Measurements from ENCODE around the gene SLC16A2.
"Not testable (repeated sequence)": the region's sequence is repeated elsewhere in the genome, so short reads cannot be mapped to it uniquely, and the experiment has no call there.

SLC16A2 gene

DNA sequence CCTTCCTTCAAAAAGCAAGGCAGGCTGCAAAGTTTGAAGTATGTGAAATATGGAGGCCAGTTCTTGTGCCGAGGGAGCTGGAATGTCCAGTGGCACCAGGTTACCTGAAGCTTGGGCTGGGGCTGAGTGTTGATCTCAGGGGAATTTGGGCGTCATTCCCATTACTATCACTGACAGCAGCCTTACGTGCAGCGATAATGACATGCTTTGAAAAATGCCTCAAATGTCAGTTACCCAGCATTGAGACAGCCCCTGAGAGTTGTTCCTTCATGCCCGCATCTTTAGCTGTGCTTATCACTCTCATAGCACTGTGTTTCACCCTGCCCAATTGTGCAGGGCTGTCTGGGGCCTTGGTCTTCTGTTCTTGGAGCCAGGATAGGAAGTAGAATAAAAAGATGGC is 27.4 kb downstream of the SLC16A2 start:
- DNase-seq, result no peak

DNA sequence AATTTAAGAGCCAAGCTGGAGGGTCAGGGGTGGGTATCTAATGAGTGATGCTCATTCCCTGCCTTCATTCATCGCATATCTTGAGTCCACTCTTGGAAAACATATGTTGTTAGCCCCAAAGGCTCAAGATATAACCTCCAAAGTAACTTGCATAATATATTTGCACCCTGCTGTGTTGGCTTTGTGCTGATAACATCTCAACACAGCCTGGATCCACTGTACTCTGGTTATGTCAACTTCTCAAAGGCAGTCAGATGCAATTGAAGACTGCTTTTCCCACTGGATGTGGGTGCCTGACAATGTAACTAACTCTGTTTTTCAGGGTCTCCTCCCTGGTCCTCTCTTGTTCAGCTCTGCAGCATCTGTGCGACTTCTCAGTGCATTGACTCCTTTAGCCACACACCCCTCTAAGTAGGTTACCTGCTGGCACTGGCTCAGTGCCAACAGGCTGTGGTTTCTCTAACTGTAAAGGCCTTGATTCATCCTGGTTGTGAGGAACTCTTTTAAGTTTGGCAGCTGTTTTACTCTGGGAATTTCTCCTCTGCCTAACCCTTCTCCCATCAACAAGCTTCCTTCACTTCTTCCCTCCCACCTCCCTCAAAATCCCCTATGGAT is 28.1 kb downstream of the SLC16A2 start:
- no peak for DNase-seq

DNA sequence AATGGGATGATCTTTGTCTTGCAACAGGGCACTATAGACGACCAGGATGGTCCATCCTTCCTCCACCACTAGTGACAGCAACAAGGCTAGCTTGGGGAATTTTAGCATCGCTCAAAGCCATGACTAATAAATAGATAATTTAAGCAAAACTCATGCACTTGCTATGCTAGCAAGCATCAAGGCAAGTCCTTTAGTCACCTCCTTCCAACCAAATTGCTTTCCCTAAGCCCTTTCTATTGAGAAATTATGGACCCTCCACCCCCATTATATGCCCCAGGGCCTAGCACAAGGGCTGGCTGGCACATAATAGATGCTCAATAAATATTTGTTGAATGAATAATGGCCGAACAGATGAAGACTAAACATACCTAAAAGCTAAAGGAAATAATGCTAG is 28.6 kb downstream of the SLC16A2 start:
- DNase-seq, result no peak

- DNase-seq, result no peak
Measured at GRCh38 chrX:74450803-74451449, 29.6 kb downstream of the SLC16A2 start.

GRCh38 chrX:74451450-74452198 is 30.3 kb downstream of the SLC16A2 start:
- DNase-seq, result no peak

DNA sequence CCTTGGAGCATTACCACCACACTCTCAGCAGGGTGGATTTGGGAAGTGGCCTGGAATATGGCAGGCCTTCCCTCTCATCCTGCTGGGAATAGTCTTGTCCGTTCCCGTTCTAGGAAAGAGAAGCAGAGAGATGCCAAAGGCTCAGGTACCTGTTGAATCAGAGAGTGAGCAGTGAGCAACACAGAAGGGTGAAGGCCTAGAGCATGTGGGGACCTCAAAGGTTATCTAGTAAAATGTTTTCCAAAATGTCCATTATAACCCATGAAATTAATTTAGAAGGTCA is 30.8 kb downstream of the SLC16A2 start:
- DNase-seq, result no peak

DNA sequence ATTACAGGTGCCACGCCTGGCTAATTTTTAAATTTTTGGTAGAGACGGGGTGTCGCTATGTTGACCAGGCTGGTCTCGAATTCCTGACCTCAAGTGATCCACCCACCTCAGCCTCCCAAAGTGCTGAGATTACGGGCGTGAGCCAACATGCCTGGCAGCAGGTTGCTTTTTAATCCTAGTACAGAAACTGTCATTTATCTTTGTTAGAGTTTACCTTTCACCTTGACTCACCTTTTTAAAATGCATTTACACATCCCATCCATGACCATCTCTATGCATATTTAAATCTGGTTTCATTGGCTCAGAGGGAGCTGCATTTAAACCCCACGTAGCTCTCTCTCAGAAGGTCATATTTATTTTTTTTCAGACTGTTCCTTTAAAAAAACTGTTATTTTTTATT is 31.9 kb downstream of the SLC16A2 start:
- no peak for DNase-seq

- DNase-seq, result not testable (repeated sequence)
Measured at GRCh38 chrX:74454233-74454632, 32.9 kb downstream of the SLC16A2 start.

DNA sequence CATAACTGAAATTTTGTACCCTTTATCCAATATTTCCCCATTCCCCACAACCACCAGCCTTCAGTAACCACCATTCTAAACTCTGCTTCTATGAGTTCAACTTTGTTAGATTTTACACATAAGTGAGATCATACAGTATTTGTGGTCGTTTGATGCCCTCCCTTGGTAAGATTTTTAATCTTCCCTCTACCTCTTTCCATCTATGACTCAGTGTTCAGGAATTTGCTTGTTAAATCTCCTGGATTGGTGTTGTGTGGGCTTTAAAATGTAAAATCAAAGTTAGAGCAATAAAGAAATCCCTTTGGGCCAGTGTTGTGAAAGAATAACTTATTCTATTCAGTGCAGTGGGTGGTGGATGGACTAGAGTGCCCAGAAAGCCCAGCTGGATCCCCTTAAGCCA is 37.4 kb downstream of the SLC16A2 start:
- DNase-seq, result no peak

DNA sequence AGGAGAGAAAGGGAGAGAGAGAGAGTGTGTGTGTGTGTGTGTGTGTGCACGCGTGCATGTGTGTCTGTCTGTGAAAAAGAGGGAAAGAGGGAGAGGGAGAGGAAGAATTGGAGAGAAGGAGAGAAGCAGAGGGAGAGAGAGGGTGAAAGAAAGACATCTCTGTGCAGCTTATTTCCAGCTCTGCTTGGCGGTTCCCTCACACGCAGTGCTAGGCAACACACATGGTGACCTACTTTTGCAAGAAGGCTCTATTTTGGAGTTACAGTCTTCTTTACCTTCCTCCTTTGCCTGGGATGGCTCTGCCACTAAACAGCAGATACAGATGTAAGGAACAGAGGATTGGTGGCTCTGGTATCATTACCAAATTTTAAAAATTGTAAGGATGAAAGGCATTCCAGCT is 40.1 kb downstream of the SLC16A2 start:
- DNase-seq, result no peak

DNA sequence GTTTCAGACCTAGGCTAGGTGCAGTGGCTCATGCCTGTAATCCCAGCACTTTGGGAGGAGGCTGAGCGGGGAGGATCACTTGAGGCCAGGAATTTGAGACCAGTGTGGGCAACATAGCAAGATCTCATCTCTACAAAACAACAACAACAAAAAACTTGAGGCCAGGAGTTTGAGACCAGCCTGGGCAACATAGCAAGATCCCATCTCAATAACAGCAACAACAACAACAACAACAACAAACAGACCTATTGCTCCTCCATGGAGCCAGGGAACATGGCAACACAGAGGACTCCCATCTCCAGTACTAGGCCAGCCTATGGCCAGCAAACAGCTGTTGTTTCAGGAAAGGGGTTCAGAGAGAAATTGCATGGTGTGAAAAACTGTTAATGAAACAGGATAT is 43.4 kb downstream of the SLC16A2 start:
- DNase-seq, result no peak

GRCh38 chrX:74465424-74465823 is 44.1 kb downstream of the SLC16A2 start:
- DNase-seq, result no peak

GRCh38 chrX:74467656-74468055 is 46.4 kb downstream of the SLC16A2 start:
- DNase-seq, result no peak

DNA sequence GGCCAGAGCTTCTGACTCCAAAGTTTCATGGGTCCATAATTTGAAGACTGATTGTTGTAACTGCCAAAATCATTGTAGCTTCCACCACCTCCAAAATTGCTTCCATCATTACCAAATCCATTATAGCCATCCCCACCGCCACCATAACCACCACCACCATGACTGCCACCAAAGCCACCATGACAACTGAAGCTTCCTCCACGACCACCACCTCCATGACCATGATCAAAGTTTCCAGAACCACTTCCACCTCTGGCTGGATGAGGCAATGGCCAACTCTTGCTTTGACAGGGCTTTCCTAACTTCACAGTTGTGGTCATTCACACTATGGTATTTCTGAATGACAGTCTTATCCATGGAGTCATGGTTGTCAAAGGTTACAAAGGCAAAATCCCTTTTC is 51.8 kb downstream of the SLC16A2 start:
- DNase-seq, result not testable (repeated sequence)

DNA sequence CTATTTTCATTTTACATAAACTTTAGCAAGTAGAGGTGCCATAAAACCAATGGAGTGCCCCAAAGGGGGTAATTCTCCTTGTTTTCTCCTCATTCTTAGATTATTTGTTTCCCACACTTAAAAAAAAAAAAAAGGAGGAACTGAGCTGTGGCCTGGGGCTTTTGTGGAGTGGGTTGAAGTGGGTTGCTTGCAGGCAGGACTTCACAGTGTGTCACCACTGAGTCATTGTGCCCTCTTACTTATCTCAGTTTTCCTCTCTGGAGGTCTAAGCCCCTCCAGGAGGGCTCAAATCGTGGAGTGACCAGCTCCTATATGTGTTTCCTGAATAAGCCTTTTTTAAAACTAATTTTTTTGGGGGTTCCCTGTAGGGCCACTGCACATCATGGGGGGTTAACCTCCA is 69.0 kb downstream of the SLC16A2 start:
- DNase-seq, result no peak

- no peak for DNase-seq
Measured at GRCh38 chrX:74492720-74493201, 71.5 kb downstream of the SLC16A2 start.

GRCh38 chrX:74493806-74494205 is 72.5 kb downstream of the SLC16A2 start:
- DNase-seq, result no peak

GRCh38 chrX:74498924-74499323 is 77.6 kb downstream of the SLC16A2 start:
- no peak for DNase-seq

GRCh38 chrX:74500067-74500466 is 78.8 kb downstream of the SLC16A2 start:
- no peak for DNase-seq

DNA sequence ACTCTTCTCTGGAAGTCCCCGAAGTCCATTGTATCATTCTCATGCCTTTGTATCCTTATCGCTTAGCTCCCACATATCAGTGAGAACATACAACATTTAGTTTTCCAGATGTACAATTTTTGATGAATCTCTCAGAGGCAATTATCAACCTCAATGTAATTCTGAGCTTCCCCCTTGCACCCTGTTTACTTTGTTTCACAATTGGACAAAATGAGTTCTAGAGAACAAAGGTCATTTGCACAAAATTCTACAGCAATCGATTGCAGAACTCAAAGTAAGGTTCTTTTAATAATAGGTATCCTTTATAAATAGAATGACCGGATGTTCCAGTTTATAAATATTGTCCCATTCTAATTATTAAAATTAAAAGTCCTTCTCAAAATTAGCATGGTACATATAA is 79.3 kb downstream of the SLC16A2 start:
- DNase-seq, result no peak

GRCh38 chrX:74505437-74505836 is 84.1 kb downstream of the SLC16A2 start:
- DNase-seq, result peak in 1 of 2 experiments; percentile 50

- DNase-seq, result no peak
Measured at GRCh38 chrX:74506317-74507115, 85.2 kb downstream of the SLC16A2 start.

DNA sequence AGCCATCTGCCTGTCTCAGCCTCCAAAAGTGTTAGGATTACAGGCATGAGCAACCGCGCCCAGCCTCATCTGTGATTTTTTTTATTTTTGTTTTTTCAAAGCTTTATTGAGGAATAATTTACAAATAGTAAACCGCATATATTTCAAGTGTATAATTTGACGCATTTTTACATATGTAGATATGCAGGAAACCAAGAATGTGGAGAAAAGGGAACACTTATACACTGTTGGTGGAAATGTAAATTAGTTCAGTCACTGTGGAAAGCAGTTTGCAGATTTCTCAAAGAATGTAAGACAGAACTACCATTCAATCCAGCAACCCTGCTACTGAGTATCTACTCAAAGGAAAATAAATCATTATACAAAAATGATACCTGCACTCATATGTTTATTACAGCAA is 85.9 kb downstream of the SLC16A2 start:
- DNase-seq, result no peak

- no peak for DNase-seq
Measured at GRCh38 chrX:74509989-74510388, 88.7 kb downstream of the SLC16A2 start.
